HG02678 (cell line): ENCODE results near the gene POLL.
A peak's percentile ranks its signal among the peaks of the same experiment; 100 is the strongest.

Source experiments
- ATAC-seq: cut with Tn5 transposase; IDR thresholded peaks from one replicate; pipeline ENCODE4 v1.9.1; 2021; ENCODE audit warnings: mild to moderate bottlenecking, moderate library complexity; ENCODE audit not compliant: unreplicated experiment

POLL gene

DNA sequence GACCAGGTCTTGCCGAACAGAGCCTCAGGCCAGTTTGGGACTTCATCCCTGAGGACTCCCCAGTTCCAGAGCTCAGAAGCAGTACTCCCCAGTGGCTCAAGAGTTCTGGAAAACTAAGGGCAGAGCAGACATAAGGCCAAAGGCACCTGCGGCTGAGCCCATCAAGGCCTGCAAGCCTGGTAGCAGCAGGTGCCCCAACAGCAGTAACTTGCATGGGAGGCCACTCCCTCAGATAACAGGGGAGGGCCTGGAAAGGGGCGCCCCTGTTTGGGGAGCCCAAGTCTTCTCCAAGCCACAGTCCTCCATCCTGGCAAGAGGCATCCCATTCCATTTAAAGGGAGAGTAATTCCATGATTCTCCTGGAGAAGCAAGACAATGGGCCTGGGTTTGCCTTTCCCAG lies 13.0 kb downstream of the POLL start:
- no peak for ATAC-seq

DNA sequence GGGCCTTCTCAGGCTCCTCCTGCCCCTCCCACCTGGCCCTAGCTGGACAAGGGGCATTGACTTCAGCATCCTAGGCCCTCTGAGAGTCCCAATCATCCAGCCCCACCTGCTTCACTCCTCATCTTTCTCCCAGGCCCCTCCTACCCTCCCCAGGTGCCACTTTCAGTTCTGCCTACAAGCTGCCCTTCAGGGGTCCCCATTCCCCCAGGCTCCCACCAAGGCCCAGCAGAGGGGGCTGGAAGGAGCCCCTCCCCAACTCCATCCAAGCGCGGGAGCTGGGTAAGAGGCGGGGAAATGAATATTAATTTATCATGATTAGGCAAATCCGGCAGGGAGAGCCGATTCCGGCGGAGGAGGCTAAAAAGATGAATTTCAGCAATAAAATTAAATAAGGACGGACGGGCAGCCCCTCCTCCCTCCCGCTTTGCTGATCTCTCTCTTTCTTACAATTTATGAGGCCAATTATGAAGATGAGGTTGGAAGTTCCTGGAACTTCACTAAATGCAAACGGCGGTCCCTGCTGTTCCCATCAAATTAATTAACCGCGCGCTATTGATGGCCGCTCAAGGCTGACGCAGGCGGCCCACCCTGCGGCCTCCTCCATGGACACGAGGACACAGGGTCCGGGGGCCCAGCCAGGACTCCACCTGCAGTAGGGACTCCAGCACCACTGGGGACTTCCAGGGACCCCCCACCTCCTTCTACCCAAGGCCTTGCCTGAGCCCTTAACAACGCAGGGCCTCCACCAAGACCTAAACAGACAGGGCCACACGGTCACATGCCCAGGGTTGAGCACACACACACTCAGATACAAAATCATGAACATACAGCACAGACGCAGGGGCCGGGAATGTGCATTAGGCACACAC lies 13.9 kb downstream of the POLL start:
- ATAC-seq: no peak

DNA sequence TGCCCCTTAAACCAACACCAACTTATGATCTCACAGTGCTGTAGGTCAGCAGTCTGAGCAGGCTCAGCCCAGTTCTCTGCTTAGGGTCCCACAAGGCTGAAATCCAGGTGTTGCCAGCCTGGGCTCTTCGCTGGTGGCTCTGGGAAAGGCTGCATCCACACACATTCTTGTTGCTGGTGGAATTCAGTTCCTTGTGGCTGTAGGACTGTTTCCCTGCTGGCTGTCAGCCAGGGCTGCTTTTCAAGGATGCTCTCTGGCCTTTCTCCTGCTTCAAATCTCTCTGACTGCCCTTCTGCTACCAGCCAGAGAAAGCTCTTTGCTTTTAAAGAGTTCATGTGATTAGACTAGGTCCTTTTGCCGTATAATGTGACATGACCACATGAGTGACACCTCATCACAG lies 15.3 kb downstream of the POLL start:
- no peak for ATAC-seq

DNA sequence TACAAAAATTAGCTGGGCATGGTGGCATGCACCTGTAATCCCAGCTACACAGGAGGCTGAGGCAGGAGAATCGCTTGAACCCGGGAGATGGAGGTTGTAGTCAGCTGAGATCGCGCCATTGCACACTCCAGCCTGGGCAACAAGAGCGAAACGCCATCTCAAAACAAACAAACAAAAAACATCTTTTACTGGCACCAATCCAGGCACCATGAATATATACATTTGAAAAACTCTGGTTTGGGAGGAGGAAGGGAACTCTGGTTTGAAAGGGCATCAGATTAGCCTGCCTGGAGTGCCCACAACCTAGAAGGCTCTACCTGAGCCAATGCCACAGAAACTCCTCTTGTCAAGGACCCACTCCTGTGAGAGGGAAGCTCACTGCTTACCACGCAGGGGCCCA lies 15.9 kb downstream of the POLL start:
- no peak for ATAC-seq

DNA sequence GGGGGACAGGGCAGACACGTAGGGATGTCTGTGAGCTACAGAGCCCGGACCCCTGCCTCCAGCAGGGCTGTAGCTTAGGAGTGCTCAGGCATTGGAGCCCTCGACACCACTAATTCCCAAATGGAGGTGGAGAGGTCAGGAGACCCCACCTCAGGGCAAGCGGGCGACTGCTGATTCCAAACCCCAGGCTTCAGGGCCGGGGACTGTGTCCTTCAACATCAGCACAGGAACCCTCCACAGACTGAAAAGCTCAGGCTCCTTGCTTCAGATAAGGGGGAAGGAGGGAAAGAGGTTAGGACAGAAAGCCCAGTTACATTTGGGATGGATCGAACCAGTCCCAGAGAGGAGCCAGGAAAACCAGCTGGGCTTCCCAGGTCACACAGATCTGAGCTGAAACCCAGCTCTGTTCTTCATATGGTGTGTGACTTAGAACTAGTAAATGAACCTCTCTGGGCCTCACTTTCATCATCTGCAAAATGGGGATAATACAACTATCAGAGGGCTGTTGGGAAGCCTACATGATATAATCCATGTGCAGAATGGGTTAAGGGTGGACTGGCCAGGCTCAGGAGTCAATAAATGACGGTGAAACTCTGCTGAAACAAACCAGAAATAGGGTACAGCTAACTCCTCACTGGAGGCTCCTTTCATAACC lies 16.7 kb downstream of the POLL start:
- no peak for ATAC-seq

DNA sequence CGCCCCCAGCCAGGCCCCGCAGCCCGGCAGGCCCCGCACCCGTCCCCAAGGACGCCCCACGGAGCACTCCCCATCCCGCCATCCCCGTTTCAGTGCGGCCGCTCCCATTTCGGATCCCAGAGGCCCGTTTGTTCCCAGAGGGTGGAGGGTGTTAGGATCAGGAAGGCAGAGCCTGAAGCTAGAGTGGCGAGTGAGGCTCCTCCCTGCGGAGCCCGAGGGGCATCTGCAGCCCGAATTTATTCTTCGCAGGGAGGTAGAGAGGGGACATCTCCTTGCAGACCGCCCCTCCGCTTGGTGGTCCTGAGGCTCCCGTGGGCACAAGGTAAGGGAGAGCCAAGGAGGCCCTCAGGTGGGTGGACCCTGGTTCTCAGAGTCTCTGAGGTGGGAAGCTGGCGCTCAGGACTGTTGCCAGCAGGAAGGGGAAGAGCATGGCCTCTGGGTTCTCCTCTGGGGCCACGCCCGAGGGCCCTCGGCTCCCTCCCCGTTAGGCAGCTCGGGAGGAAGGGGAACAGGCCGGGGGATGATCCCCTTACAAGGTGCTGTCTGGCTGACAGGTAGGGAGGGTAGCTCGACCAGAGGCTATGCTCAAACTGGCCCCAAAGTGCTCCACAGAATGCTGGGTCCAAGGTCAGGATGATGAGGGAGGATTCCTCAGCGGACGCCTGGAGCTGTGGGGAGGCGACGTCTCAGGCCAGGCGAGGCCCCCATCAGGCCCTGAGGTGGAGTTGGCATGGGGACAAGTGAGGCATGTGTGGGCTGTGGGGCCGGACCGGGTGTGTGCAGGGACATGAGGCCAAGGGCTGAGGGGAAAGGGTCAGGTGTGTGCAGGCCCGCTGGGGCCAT lies 17.4 kb downstream of the POLL start:
- ATAC-seq: no peak

DNA sequence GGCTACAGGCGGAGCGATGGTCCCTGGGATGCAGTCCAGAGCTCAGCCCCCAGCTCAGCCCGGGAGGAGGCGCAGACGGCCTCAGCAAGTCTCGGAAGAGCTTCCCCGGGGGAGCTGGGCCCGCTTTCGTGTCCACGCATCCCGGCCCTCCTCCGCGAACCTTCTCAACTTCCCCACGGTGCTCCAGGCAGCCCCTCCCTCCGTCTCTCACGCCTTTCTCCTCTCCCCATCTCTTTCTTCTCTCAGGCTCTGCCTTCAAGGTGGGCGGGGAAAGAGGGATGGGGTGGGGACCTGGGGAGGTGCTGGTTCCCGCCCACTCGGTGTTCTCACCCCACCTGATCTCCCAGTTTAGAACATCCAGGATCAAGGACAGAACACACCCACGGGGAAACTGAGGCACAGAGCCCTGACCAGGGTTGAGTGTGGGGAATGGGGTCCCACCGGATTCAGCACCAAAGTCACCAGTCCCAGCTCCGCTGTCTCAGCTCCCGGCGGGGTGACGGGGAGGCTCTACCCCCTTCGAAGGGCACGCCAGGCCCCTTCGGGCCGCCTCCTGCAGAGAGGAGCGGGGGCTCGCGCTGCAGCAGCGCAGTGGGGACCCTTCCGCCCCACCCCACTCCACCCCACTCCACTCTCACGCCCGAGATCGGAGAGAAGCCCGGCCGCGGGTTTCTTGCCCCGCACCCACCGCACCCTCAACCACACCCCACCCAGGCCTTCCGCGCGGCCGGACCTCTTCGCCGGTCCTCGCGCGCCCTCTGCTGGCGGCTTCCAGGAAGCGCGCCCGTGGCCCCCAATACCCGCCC lies 18.2 kb downstream of the POLL start:
- peak; percentile 67 for ATAC-seq

DNA sequence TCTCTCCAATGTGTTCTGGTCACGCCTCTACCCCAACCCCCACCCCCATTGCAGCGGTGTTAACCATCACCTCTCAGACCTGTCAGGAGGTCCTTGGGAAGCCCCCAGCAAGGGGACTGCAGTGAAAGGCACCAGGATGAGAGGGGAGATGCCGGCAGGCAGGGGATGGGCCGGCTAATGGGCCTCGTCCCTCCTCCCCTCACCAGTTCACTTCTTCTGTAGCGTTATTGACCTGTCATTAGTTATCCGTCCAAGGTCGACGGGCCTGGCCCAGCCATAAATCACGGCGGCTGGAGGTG lies 18.8 kb downstream of the POLL start:
- ATAC-seq: no peak

DNA sequence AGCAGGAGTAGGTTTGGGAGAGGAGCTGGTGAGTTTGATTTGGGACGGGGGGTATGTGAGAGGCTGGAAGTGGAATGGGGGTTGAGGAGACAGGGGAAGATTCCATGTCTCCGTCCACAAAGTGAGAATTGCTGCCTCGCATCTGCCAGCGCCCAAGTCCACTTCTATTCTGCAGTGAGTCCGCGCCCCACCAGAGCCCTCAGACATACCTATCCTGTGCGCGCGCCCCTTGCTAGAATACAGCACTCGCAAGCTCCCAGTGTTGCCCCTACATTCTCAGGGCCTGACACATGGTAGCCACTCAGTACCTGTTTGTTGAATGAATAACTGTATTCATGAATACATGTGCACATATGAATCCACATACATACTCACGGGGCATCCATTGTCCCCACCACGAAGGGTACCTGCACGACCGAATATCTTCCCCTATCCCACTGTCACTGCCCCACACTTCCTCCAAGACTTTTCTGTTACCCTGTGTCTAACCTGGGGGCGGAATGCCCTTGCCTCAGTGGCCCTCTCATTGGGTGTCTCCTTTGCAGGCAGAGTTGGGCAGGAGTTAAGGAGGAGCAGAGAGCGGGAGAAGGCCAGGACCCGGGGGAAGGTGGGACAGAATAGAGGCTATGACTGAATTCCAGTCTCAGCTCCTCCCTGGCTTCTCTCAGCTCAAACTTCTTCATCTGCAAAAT lies 19.9 kb downstream of the POLL start:
- no peak for ATAC-seq

DNA sequence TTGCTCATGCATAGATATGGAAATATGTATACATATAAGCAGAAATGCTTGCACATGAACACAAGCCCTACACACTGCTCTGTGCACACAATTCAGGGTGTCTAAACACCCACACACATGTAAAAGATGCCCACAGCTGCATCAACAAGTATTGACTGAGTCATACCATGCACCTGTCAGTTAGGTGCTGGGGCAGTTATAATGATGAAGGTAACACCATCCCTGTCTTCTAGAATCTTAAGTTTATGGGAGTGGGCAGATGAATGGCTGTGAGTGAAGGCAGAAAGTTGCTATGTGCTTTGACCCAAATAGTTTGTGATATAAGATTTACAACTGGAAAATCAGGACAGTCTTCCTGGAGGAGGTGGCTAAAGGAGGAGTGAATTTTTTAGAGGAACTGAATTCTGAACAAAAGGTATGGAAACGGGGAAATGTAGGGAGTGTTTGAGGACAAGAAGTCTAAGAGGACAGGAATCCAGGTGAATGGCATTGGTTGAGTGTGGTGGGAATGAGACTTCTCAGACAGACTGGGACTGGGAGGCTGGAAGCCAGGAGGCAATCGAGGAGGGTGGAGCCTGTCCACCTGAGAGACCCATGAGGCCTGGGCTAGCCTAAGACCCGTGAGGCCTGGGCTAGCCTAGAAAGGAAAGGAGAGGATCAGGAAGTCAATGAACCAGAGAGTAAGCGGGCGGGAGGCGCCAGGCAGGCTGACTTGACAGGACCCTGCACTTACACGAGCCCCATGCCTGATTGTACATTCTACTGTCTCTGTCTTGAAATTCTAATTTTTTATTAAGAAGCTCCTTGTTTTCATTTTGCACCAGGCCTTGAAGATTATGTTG lies 20.7 kb downstream of the POLL start:
- ATAC-seq: no peak

DNA sequence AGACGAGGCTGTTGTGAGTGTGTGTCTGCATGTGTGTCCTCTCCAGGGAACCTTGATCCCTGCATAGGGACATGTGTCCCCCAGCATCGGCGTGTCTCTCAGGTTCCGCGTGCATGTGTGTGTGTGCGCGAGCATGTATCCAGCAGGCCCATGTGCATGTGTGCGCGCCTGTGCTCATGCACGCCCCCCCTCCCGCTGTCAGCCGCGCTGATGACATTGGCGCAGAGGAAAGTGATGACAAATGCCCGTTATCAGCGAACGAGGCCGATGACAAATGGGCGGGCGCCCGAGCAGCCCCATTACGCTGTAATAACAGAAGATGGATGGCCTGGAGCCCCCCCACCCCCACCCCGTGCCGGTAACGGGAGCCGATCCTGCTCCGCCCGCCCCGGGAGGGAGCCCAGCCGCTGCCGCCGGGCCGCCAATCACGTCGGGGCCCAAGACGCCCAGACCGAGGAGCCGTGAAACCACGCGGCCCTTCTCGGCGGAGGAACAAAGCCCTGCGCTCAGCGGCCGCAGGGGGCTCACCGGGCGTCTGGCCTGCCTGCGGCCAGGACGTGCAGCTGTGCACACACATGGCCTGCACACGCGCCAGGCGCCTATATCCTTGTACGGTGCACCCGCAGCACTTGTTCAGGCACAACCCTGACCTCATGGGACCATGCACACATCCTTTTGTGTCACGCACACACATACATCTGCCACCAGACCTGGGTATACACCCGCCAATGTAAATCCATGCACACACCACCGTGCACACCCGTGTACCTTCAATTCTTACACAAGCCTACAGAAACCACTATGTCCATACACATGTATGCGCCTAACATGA lies 21.5 kb downstream of the POLL start:
- ATAC-seq: no peak

DNA sequence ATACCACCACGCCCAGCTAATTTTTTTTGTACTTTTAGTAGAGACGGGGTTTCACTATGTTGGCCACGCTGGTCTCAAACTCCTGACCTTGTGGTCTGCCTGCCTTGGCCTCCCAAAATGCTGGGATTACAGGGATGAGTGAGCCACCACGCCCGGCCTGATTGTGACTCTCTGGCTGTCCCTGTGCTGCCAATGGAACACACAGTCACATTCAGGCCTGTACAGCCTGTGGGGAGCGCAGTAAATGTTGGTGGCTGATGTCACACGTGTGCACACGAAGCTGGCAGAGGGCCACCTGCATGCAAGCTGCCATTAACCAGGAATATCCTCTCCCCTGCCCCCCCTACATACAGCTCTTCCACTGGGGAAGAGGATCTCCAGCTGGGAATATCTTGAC lies 22.1 kb downstream of the POLL start:
- no peak for ATAC-seq

DNA sequence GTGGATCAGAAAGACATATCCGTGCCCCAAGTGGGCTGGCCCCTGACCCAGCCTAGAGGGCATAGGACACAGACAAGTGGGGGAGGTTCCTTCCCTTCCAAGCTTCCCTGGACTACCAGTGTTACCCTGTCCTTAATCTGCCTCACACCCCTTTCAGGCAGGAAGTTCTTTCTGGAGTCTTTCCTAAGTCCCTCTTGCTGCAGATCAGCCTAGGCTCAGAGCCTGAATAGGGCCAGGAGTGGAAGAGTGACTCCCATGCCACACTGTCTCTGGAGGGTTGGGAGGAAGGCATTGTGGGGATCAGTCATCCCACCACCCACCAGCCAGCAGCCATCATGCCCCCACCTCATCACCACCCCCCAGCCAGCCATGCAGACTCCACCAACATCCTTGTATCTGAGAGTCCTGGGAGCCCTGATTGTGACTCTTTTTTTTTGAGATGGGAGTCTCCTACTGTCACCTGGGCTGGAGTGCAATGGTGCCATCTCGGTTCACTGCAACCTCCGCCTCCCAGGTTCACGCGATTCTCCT lies 22.6 kb downstream of the POLL start:
- ATAC-seq: no peak

DNA sequence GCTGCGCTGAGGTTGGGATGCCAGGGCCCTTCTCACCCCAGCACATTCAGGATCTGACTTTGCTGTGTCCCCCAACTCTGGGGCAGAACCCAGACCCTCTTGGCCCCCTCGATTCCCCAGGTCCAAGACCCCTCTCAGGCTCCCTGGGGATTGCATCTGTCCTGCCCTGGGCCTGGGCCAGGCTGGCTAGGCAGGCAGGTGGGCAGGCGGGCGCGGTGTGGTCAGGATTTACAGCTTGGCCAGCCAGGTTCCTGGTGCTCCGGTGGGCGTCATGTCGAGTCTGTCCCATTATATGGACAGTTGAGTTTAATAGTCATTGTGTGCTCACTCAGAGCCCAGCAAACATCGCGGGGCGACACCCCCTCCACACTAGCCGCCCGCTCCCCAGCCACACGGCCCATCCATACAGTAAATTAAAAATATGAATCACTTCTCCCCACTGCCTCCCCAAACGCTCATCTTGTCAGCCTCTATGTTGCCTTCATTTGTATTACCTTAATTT lies 23.5 kb downstream of the POLL start:
- ATAC-seq: no peak

DNA sequence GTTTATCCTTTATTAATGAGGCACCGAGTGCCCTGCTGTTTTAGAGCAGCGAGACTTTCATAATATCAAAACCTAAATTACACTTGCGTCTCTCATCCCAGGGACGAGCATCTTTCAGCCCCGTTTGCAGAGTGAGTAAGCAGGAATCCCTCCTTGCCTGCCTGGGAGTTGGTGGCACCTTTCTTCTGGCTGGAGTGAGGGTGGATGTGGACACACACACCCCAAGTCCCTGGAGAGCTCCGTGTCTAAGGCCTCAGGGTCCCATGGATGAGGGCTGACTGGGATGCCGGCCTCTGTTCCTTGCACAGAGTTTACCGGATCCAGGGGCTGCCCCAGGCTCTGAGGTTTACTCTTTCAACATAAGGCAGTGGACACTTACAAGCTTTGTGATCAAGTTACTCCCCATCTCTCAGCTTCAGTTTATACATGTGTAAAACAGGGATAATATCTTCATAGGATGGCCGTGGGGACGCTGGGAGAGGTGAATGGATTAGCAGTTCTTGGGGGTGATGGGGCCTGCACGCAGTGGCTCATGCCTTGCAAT lies 24.5 kb downstream of the POLL start:
- no peak for ATAC-seq

DNA sequence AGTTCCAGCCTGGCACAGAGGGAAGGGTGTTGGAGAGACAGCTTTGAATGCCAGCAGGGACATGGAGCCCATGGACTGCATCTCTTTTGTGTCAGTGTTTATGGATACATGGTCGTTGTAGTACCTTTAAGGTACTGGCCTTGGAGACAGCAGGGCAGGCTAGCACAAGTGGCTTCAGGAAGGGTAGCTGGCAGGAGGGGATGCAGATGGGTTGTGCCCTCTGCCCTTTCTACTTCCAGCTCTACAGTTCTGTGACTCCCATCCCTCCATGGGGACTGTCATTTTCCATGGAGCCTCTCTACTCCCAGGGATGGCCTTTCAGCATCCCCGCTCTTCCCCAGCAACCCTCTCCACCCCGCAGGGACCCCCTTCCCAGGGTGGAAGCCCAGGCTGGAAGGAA lies 25.1 kb downstream of the POLL start:
- no peak for ATAC-seq

DNA sequence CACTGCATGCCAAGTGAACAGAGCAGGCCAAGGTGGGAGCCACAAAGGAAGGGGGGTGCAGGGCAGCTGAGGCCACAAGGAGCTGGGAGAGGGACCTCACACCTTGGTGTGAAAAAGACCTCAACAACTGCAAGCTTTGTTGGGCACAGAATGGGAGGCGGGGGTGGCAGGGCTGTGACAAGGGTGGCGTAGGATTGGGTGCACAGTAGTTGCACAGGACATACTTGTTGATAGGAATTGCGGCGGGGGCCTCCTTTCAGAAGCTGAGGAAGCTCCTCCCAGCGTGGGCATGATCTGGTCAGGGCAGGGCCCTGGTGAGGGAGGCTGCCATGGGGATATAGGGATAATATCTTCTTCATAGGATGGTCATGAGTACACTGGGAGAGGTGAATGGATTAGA lies 25.8 kb downstream of the POLL start:
- no peak for ATAC-seq
